Measurements from ENCODE around the gene SLC12A7. TPM values are rescaled to one million over a fixed set of nuclear protein-coding genes. Genes with fewer than 3 reads are reported as not detected.
A peak's percentile ranks its signal among the peaks of the same experiment; 100 is the strongest.

Gene SLC12A7
- total and polyA plus RNA-seq, 2 of the 13 experiments (the other 11 are each of a cell fraction or from before 2014, with no cell fraction given), result 14.0 to 18.5 TPM

GRCh38 chr5:1108023-1108864 is 3.6 kb downstream of the SLC12A7 start (continued):
- TF ChIP-seq ZNF143 (CRISPR knock-in tag; IDR thresholded peaks at IDR 0.05) (no peak), ZNF326 (CRISPR knock-in tag; IDR thresholded peaks at IDR 0.05; ENCODE audit: borderline replicate concordance) (0 out of 2 replicates have a peak, but pooled peaks have one; percentile 62), ZSCAN21 (CRISPR knock-in tag; IDR thresholded peaks at IDR 0.05; ENCODE audit: borderline replicate concordance) (0 out of 2 replicates have a peak, but pooled peaks have one; percentile 14), ZSCAN5A (CRISPR knock-in tag; IDR thresholded peaks at IDR 0.05; ENCODE audit: borderline replicate concordance) (no peak), SIX4 (CRISPR knock-in tag; IDR thresholded peaks at IDR 0.05) (0 out of 2 replicates have a peak, but pooled peaks have one; percentile 3), BRF2 (CRISPR knock-in tag; IDR thresholded peaks at IDR 0.05) (no peak), ZNF318 (CRISPR knock-in tag; IDR thresholded peaks at IDR 0.05) (0 out of 2 replicates have a peak, but pooled peaks have one; percentile 17), ZKSCAN5 (CRISPR knock-in tag; IDR thresholded peaks at IDR 0.05) (no peak), ZNF879 (CRISPR knock-in tag; IDR thresholded peaks at IDR 0.05) (no peak; the same call in 1 of the 2 replicates), USF2 (IDR thresholded peaks at IDR 0.05; ENCODE audit: low read depth, low read length) (no peak), USF2 (CRISPR knock-in tag; IDR thresholded peaks at IDR 0.05; ENCODE audit: borderline replicate concordance) (no peak), WIZ (CRISPR knock-in tag; IDR thresholded peaks at IDR 0.05) (no peak), CENPT (CRISPR knock-in tag; IDR thresholded peaks at IDR 0.05; ENCODE audit: low read depth) (0 out of 2 replicates have a peak, but pooled peaks have one; percentile 16), ZNF749 (CRISPR knock-in tag; IDR thresholded peaks at IDR 0.05; ENCODE audit: borderline replicate concordance) (no peak), ARNTL (CRISPR knock-in tag; IDR thresholded peaks at IDR 0.05) (no peak)
